Stimulated activated CD4-positive, alpha-beta T cell treated with anti-CD3 and anti-CD28 coated beads, Interleukin-4, amount 100 ng/mL, for 24 hours (primary cell): ENCODE results near the gene NUDT21.
"Not testable (repeated sequence)": the region's sequence is repeated elsewhere in the genome, so short reads cannot be mapped to it uniquely, and the experiment has no call there.

Experiments used
- DNase-seq: peaks from one replicate; pipeline ENCODE4 v3.0.0-alpha.2; 2020

Gene NUDT21

DNA sequence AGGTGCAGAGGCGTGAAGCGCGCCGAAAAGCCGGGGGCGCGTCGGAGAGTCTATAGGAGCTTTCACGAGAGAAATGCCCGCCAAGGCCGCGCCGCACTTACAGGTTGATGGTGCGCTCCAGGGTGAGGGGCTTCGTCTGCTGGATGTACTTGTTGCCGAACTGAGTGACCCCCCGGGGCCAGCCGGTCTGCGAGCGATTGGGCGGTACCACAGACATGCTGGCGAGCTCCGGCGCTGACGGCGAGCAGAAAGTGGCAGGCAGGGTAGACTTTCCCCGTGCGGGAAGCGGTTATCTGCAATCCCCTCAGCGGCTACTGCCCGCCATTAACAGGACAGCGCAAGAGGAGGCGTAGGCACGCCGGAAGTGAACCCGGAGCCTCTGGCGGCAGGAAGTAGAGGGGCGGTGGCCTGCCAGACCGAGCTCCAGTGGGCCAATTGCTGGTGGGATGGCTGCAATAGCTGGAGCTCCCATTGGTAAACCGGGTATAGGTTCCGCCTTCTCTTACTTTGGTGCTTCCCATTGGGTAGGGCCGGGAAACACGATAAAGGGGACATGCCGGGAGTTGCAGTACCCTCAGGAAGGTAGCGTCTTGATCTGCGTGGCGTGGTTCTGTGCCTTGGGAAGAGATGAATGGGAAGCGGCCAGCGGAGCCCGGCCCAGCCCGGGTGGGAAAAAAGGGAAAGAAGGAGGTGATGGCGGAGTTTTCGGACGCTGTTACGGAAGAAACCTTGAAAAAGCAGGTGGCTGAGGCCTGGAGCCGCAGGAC lies at the start of gene NUDT21, which contains the start of gene OGFOD1:
Gene NUDT21, minus strand, starts transcription at position 347 of the 767 bp plus-strand sequence. Its CDS starts 130 bp downstream, at position 217.
Gene OGFOD1, plus strand, starts transcription at position 569 of the 767 bp plus-strand sequence. Its CDS starts 59 bp downstream, at position 628.
- peak; percentile 94 for DNase-seq

DNA sequence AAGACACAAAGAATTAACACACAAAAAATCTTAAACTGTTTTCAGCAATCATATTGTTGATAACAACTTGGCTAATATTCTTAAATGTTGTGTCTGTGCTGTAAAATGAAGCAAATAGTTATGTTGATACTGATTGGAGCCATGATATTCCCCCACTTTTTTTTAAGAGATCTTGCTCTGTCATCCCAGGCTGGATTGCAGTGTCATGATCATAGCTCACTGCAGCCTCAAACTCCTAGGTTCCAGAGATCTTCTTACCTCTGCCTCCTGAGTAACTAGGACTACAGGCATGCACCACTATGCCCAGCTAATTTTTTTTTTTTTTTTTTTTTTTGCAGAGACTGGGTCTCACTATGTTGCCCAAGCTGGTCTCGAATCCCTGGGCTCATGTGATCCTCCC lies 42.7 kb upstream of the NUDT21 start:
- DNase-seq = no peak

DNA sequence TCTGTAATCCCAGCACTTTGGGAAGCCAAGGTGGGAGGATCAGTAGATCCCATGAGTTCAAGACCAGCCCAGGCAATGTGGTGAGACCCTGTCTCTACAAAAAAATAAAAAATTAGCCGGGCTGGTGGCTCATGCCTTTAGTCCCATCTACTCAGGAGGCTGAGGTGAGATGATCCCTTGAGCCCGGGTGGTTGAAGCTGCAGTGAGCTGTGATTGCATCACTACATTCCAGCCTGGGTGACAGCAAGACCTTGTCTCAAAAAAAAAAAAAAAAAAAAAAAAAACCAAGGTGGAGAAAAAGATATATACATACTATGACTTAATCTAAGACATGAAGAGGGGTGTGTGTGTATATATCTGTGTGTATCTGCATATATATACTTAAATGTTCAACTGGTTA lies 42.0 kb upstream of the NUDT21 start:
- DNase-seq = no peak

DNA sequence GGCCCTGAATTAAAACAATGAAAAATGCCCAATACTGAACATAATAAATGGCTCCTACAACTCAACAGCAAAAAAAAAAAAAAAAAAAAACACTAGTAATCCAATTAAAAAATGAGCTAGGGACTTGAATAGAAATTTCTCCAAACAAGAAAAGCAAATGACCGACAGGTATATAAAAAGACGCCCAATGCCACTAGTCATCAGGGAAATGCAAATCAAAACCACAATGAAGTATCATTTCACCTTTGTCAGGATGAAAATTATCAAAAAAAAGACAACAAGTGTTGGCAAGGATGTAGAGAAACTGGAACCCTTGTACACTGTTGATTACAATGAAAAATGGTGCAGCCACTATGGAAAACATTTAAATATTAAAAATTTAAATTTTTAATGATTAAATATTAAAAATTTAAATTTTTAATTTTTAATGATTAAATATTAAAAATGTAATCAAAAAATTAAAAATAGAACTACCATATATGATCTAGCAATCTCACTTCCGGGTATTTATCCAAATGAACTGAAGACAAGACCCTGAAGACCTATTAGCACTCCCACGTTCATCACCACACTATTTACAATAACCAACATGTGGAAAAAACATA lies 40.6 kb upstream of the NUDT21 start:
- DNase-seq = no peak

DNA sequence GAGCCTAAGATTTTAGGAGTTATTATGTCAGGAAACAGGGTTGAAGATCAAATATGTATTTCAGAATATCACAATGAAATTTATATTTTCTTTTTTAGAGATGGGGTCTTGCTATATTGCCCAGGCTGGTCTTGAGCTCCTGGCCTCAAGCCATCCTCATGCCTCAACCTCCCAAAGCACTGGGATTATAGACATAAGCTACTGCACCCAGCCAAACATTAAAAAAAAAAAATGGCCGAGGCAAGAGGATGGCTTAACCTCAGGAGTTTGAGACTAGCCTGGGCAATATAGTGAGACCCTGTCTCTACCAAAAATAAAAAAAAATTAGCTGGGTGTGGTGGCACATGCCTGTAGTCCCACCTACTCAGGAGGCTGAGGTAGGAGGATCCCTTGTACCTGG lies 37.7 kb upstream of the NUDT21 start:
- not testable (repeated sequence) for DNase-seq

DNA sequence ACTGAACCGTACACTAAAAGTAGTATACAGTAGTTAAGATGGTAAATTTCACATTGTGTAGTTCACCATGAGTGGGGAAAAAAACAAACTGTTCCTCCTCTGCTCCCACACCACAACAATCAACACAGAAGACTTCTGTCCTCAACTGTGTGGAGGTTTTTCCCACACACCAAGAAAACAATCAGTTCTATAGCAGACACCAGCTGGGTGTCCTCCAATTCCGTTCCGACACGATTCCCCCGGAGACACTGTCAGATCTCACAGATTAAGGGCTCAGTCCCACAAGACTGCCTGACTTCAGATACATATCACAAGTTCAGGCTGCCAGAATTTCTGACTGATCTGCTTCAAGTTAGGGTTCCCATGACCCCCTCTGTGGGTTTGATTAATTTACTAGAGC lies 36.9 kb upstream of the NUDT21 start:
- DNase-seq = no peak

DNA sequence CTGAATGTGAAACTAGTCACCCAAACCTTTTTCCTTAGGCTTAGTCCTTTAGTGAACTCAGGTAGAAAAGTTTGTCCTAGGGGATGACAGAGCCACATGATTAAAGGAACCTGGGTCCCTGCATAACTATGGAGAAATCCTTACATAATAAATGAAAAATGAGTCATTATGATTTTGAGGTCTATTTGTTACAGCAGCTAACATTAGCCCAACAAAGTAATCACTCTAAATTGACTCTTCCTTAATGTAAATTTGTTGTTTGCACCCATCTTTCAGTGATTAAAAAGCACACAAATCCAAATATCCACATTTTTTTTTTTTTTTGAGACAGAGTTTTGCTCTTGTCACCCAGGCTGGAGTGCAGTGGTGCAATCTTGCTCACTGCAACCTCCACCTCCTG lies 32.3 kb upstream of the NUDT21 start:
- DNase-seq = no peak

DNA sequence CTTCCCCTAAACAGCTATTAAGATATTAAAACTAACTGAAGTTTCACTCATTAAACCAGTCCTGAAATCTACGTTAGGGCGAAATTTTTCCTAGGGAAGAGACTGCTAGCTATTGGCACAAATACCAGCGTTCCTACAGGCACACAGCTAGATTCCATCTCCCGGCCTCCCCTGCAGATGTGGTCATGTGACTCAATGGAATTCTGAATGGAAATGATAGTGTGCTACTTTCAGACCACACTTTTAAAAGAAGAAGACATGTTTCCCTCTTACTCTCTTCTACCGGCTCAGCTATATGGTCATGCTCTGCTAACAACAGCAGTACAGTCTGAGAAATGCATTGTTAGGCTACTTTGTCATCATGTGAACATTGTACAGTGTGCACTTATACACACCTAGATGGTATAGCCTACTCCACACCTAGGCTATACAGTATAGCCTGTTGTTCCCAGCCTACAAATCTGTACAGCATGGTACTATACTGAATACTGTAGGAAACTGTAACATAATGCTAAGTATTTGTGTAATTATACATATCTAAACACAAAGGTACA lies 31.6 kb upstream of the NUDT21 start:
- DNase-seq = no peak

DNA sequence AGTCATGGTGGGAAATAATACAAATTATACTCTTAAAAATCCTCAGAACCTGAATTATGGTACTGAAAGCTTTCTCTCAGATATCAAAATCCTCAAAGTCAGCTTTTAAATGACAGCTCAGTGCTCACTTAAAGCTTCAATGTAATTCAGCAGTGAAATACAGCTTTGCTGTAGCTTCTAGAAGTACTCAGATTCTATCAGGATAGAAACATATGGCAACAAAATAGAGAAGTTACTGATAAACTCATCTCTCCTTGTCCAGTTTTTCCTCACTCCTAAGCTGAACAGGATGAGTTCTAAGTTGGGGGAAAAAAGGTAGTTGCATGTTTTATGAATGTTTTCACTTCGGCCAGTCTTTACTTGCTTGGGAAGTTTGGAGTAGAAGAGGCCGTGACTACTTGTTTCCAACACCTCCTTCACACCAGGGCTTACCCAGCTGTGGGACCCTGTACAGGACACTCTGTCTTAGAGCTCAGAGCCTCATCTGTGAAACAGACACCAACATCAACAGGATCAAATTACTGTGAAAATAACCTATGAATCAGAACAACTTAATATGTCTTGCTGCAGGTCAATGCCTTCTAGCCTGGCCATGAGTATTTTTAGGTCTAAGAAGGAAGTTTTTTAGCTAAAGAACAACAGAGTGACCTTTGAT lies 30.5 kb upstream of the NUDT21 start:
- no peak for DNase-seq

DNA sequence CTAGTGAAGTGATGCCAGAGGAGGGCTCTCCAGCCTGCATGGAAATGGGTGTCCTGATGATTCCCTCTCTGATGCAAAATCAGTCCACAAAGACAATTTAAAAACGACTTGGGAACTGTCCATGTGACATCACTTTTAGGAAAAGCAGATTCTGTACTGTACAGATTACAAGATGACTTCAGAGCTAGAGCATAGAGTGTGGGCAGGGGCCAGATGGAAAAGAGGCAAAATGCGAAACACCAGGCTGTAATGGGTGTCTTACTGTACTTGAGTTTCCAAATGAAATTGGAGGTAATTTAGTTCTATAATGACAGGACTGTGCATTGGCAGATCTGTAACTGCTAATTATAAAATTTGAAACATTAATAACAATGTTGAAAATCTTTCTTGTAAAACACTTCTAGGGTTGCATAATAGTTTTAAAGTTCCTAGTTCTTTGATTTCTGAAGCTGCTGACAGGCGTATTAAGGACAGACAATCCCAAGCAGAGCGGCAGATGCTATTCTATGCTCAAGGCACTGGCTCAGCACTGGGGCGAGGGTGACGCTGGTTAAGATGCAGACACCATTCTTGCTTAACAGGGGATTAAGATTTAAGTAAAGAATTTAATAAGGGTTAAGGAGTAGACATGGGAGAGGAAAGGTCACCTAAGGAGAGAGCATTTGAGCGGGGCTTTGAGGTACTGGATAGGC lies 29.8 kb upstream of the NUDT21 start:
- no peak for DNase-seq

DNA sequence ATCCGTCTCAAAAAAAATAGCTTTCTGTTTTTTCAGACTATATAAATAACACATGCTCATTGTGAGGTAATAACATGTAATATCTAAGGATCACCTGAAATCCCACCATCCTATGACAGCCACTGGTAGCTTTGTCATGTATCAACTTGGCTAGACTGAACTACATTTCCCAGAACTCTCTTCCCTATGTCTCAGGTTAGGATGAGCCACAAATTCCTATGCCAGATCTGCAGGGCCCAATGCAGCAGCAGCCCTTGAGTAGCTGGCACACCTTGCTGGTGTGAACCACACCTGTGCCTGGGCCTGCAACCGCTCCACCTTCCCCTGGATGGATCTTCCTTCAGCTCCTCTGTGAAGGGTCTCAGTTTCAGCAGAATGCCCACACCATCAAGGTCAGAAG lies 28.3 kb upstream of the NUDT21 start:
- DNase-seq = no peak

DNA sequence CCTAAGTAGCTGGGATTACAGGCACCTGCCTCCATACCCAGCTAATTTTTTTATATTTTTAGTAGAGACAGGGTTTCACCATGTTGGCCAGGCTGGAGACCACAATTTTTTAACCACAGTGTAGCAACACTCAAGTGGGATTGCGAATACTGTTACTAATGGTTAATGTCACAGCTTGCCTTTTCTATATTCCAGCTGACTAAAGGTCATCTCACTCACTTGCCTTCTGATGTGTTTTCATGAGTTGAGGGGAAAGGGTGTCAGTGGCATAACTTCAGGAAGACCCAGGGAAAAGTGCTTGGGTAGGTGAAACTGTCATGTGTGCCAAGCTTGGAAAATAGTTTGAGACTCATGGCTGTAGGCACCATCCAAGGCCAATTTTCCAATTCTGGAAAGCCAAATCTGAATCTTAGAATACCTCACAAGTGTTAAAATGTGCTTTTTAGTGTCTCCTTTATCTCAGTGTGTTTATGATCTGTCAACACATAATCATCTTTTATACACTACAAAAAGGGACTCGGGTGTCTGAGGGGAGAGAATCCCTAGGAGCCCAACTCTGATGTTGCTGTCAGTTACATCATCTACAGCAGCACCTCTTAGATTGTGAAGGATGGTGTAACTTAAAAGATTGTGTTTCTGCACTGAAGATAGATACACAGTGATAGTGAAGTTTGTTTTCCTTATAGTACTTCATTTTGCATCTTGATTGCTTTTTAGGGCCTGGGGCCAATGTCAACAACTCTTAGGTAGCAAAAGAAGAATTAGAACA lies 27.3 kb upstream of the NUDT21 start:
- no peak for DNase-seq

DNA sequence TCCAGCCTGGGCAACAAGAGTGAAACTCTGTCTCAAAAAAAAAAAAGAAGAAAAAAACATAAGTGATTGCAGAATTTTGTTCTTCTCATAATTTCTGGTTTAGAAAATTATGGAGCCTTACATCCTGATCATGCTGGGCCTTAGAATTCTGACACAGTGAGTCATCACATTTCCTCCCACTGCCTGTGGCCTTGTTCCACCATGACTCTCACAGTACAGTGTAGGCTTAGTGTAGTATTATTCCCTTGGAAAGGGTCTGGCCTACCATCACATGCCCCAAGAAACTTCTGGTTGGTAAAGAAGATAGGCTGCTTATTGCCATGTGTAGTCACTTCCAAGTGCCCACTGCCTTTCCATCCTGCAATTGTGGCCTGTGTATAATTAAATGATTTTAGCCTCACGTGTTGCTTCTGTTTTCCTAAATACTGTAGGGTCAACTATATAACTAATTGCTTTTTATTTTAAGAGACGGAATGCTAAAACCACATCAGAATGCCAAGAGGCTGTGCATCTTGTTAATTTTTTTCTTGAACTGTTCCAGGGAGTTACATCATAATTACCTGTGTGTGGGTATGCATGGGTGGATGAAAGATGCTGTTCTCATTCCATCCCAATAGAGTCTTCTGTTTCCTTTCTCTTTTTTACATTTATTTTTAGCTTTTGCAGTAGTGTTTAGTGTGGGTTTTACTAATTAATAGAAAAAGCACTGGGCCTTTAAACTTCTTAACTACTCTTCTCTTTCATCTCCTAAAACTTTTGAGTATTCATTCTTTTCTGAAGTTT lies 26.2 kb upstream of the NUDT21 start:
- DNase-seq = peak; percentile 11

DNA sequence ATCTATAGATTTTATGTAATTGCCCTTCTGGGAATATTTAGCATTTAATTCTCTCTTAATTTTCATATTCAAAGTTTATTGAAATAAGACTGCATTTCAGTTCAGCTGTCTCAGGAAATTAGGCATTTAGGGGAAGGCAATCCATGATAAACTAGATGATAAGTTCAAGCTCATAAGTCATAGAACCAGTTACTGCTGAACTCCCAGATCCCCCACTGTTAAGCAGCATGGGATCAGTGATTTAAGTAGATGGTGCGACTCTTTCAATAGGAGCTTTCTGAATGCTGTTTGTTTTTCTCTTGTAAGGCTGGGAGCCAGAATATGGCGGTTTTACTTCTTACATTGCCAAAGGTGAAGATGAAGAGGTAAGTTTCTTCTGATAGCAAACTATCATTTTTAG lies 24.1 kb upstream of the NUDT21 start:
- DNase-seq = no peak

DNA sequence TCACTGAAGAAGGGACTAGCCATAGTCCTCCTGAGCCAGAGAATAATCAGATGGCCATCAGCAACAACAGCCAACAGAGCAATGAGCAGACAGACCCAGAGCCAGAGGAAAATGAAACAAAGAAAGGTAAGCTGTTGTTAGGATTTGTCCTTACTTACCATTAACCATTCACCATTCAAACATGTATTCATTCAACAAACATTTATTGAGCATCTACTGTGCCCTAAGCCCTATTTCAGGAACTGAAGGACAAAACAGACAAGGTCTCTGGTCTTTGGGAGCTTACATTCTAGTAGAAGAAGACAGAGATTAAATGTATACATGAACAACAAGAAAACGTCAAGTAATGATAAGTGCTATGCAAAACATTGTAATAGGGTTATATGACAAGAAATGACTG lies 19.5 kb upstream of the NUDT21 start:
- DNase-seq = no peak

DNA sequence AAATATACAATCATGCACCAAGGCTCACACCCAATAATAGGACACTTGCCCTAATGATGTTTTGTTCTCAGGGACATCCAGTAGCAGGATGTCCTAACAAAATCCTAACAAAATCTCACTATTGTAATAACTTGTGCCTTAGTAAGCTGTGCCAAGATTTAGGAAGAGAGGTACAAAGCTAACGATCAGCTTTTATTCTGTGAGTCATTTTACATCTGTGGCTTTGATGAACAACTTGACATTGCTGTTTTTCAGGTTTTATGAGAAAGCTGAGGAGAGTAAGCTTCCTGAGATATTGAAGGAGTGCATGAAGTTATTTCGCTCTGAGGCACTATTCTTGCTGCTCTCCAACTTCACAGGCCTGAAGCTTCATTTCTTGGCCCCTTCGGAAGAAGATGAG lies 19.1 kb upstream of the NUDT21 start:
- DNase-seq = no peak

DNA sequence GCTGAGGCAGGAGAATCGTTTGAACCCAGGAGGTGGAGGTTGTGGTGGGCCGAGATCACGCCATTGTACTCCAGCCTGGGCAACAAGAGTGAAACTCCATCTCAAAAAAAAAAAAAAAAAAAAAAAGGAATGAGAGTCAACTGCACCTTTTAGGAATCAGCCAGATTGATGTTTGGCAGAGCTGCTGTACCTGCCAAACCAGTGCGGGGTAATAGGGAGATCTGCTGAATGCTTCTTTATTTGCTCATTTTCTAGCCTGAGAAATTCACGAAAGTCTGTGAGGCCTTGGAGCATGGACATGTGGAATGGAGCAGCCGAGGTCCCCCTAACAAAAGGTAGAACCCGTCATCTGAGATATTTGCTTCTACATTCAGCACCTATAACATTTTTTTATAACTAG lies 18.6 kb upstream of the NUDT21 start:
- no peak for DNase-seq

DNA sequence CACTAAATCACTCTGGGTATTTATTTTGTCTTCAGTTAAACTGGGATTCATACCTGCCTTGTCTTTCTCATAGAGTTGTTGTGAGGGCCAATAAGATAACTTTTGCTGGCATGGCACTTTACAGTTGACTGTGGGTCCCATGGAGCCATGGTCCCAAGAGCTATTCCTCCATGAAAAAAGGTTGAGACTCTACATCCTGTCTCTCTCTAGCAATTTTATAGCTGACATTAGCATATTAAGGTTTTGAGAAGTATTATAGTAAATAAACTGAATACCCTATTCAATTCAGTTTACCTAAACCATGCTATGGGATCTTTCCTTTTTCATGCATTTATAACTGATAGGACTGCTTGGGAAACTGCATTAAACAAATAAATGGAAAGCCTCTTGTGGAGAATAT lies 17.7 kb upstream of the NUDT21 start:
- no peak for DNase-seq

DNA sequence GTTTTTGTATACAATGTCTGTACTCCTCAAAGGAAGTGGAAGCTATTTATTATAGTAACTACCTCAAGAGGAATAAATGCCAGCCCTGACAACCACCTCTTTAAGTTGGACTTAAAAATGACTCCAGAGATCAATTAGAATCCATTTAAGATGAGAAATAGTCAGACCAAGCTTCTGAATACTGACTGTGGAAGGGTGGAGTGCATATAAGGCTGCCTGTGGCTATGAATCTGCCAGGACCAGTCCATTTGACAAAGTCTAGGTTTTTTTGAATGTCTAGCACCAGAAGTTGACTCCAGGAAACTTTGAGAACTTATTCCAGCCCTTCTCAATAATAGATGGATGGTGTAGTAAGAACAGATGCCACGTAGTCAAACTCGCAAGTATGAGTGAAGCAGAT lies 15.2 kb upstream of the NUDT21 start:
- no peak for DNase-seq

DNA sequence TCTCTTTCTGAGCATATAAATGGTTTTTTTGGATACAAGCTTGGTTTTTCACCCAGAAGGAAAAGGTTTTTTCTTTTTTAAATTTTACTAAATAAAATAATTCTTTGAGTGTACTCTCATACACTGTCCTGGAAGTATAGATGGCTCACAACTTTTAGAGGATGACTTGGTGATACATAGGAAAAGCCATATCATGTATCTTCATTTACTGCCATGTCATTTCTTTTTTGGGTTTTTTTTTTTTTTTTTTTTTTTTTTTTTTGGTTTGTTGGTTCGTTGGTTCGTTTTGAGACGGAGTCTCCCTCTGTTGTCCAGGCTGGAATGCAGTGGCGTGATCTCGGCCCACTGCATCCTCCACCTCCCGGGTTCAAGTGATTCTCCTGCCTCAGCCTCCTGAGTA lies 12.0 kb upstream of the NUDT21 start:
- no peak for DNase-seq

DNA sequence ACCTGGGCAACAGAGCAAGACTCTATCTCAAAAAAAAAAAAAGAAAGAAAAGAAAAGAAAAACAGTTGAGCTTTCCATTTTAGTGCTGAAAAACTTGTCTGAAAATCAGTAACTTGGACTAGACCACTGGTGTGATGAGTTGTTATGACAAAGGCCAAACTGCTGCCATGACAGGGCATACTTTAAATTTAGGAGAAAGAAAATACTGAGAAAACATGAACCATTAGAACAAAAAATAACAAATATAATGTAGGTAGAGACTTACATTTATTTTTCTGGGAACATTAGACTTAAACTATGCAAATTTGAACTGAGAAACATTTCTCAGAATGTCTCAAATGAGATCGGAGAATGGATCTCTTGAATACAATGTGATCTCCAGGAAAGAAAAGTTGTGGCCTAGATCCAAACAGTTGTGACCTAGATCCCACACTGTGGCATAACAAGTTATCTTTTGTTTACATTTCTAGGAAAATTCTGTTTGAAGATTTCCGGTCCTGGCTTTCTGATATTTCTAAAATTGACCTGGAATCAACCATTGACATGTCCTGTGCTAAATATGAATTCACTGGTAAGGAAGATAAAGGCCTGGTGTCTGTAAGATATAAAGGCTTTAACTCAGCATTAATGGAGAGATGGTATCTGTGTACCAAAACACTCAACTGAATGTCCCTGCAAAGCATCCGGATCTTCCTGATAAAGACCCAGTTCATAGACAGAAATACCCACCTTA lies 11.1 kb upstream of the NUDT21 start:
- DNase-seq = no peak
